Psoas muscle (tissue), 8 donors: ENCODE results near the gene UBAC2. TPM values are rescaled to one million over a fixed set of nuclear protein-coding genes. Genes with fewer than 3 reads are reported as not detected.

ENCODE experiments used
- ATAC-seq, 4 donors: fragments of 200-7000 bp; cut with Tn5 transposase; one replicate each; pipeline ENCODE4 v1.9.1; 2020; ENCODE audit warnings: moderate library complexity in 3 of 4, mild to moderate bottlenecking in 2 of 4
- DNase-seq, 2 donors: peaks; one replicate each; pipeline ENCODE4 v3.0.0-alpha.2; 2020
- H3K27ac ChIP-seq: fragments of 200-600 bp; one replicate; pipeline ENCODE4 v1.8.0; 2022
- H3K27me3 ChIP-seq, 3 donors: fragments of 200-600 bp in 1 of 3; one replicate each; pipeline versions ENCODE4 v1.6.1 to v1.8.0; 2013 to 2022; ENCODE audit warnings: low read length in 2 of 3, mild to moderate bottlenecking in 2 of 3, moderate library complexity in 1 of 3; ENCODE audit not compliant: insufficient read depth in 3 of 3
- H3K36me3 ChIP-seq, 2 donors: fragments of 200-600 bp in 1 of 2; one replicate each; pipeline versions ENCODE4 v1.6.1 to v1.8.0; 2013 to 2022; ENCODE audit warnings: low read depth in 1 of 2, mild to moderate bottlenecking in 1 of 2, moderate library complexity in 1 of 2; ENCODE audit not compliant: insufficient read depth in 1 of 2
- H3K4me1 ChIP-seq: fragments of 200-600 bp; one replicate; pipeline ENCODE4 v1.8.0; 2022
- H3K4me3 ChIP-seq: fragments of 200-600 bp; one replicate; pipeline ENCODE4 v1.8.0; 2022; ENCODE audit warnings: mild to moderate bottlenecking
- H3K9me3 ChIP-seq: fragments of 200-600 bp; one replicate; pipeline ENCODE4 v1.8.0; 2022
- CTCF ChIP-seq: fragments of 200-600 bp; IDR thresholded peaks from one replicate; pipeline ENCODE4 v1.8.0; 2022; ENCODE audit warnings: antibody characterized with exemption
- WGBS, 3 donors: extraction: QIAGEN DNeasy Blood & Tissue Kit; methylation state at CpG; one replicate each; pipeline versions ENCODE4 v1.1.6 to v1.1.7; 2013; 5-methylcytosine and 5-hydroxymethylcytosine counted together
- intact Hi-C, 2 donors: fragments of 100-400 bp; cut with DNase I; formaldehyde crosslinking; loops; one replicate each; pipeline versions ENCODE4 v1.11.0 to v1.14.2; 2022
- polyA plus RNA-seq, 3 donors: library from polyadenylated mRNA; stranded (reverse); fragments of 200-250 nt; gene quantifications; one replicate each; pipeline ENCODE4 v1.2.3, GENCODE V29; 2013
- total RNA-seq, 4 donors: library from RNA; stranded (reverse); fragmentation: NEBNext Ultra II Directional in 2 of 4; extraction: Animal tissue kit (Norgen Biotek cat#: 25700) in 2 of 4; gene quantifications; one replicate each; pipeline versions ENCODE4 v1.2.1 to v1.2.4, GENCODE V29; 2021 to 2023
- donor health status: healthy with polysubstance abuse.
- donor health status: DM: no; HTN: no; CAD: no; lungs with moderate emphysema.
- donor health status: Bipolar disorder and iron deficiency.
- donor health status: healthy.
- donor health status: DM: yes; HTN: yes; CAD: no.
- donor health status: DM: no; HTN: no; CAD: no.
- donor health status: DM: no; HTN: no; CAD: no.
- donor health status: DM: yes; HTN: yes; CAD: no.

Gene UBAC2
- total and polyA plus RNA-seq, 7 donors = 54.1 to 97.1 (median 71.7) TPM

DNA sequence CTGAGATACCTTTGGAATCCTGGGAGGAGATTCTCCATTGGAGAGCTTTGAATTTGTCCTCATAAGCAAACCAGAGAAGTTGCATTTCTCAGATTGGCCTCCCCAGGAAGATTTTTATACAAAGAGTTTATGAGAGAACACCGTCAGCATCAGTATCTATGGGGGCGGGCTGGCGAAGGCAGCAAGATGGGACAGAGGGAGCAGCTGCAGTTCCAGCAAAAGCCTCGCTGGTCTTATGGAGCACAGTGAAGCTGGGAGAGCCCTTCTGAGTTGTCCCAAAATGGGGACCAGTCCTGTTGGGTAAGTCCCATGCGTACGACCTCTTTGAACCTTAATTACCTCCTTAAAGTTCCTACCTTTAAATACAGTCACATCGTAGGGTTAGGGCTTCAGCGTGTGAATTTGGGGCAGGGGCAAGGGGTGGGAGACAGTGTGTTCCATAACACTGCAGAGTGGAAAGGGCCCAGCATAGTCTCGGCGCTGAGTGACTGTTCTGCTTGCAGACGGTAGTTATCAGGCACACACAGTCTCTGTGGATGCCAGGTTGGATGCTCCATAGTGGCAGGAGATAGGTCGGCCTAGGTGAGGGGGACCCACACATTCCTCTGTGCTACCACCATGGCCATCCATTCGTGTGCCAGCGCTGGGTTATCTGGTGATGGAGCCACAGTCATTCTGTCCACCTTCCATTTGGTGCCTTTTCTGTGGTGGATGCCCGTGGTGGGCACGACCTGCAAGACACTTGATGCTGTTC, 141.5 kb downstream of the UBAC2 start:
- intact Hi-C loops = no loop called here
- Histone ChIP-seq H3K27me3 (no peaks in the 10 kb centered on the region), H3K27ac (no peak overlapping the region), H3K9me3 (no peaks in the 10 kb centered on the region), H3K36me3 (peaks cover 3 to 66% of the 10 kb centered on the region in 2 donors), H3K4me3 (no peak overlapping the region), H3K4me1 (no peaks in the 10 kb centered on the region)
- no peak for TF ChIP-seq CTCF
- 95 to 99% (median 96%) methylated on average over 16 of the region's 16 CpGs for WGBS, 3 donors
- no peak for DNase-seq
- no peak for ATAC-seq

DNA sequence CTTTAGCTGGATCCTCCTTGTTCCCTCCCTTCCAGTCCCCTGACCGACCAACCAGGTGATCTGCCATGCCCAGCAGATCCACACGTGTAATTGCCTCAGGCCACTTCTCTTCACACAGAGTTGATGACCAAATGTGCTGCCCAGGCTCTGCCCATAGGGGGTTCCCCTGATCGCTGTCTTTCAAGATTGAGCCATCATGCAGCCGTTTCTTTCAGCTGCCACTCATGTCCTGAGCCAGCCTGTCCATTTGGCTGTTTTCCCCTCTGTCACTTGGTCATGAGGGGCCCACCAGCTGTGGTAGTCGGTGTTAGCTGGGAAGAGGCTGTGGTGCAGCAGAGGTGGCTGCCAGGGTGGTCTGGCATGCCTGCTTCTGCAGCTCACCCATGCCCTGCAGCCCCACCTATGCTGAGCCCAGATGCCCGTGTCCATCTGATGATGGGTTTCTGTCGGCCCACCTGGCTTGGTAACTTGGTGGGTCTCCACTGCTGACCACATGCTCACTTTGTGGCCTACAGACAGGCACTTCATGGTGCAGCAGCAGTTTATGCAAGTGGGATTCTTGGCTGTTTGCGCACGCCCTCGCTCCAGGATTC, 142.2 kb downstream of the UBAC2 start:
- Histone ChIP-seq H3K4me1 (no peaks in the 10 kb centered on the region), H3K27ac (no peak overlapping the region), H3K4me3 (no peak overlapping the region), H3K27me3 (no peaks in the 10 kb centered on the region), H3K36me3 (peaks cover 3 to 71% of the 10 kb centered on the region in 2 donors), H3K9me3 (no peaks in the 10 kb centered on the region)
- TF ChIP-seq CTCF = no peak
- intact Hi-C loops = no loop called here
- no peak for DNase-seq
- 60 to 71% (median 62%) methylated on average over 10 of the region's 10 CpGs for WGBS, 3 donors
- ATAC-seq = peak in 3 of 4 donors; percentile 16 to 31 (median 25)

DNA sequence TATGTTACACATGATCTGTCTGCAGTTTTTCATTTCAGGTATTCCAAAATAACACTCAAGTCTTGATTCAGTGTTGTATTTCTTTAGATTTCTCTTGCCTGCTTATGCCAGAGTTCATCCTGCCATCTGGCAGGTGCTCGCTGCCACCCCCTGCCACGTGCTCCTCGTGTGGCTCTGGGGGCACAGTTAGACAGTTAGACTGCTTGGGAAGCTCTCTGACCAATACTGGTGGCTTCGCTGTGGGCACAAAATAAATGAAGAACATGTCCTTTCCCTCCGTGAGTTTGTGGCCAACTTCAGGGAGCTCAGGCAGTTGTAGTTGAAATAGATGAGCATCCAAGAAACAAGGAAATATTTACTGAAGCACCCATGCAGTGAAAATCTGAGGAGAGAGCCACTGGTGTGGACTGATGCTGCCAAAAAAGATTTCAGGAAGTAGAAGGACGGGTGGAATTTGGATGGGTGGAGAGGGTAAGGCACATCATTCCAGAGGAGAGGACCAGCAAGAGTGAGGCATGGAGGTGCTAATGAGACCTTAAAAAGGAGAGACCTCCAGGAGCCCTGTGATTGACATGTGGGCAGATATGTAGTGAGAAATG, 144.1 kb downstream of the UBAC2 start:
- H3K27me3 ChIP-seq = no peaks in the 10 kb centered on the region
- no peak overlapping the region for H3K27ac ChIP-seq
- intact Hi-C loops = no loop called here
- H3K4me3 ChIP-seq = no peak overlapping the region
- H3K9me3 ChIP-seq = no peaks in the 10 kb centered on the region
- H3K4me1 ChIP-seq = no peaks in the 10 kb centered on the region
- H3K36me3 ChIP-seq = peaks cover 3 to 85% of the 10 kb centered on the region in 2 donors
- DNase-seq (no peak), ATAC-seq (no peak)
- WGBS, 3 donors = 75 to 84% (median 80%) methylated on average over 6 of the region's 6 CpGs
- no peak for TF ChIP-seq CTCF

DNA sequence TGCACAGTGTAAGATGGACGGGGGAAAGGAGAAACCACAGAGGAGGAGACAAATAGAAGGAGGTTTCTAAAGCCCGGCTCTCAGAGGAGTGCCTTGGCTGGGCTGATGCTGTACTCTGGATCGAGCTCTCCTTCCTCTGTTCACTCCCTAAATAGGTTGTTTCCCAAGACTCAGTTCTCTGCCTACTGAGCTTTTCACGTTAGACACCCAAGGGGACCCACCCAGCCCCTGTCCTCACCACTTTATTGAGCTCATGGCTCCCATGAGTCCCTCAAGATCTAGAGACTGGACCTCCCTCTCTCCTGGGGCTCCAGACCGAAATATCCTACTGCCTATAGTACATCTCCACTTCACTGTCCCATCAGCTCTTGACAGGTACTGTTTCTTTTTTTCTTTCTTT, 144.7 kb downstream of the UBAC2 start:
- TF ChIP-seq CTCF = no peak
- WGBS, 3 donors = 89 to 93% (median 89%) methylated on average over 5 of the region's 5 CpGs
- Histone ChIP-seq H3K9me3 (no peaks in the 10 kb centered on the region), H3K36me3 (peaks cover 3 to 89% of the 10 kb centered on the region in 2 donors), H3K27ac (no peak overlapping the region), H3K27me3 (no peaks in the 10 kb centered on the region), H3K4me3 (no peak overlapping the region), H3K4me1 (no peaks in the 10 kb centered on the region)
- DNase-seq = peak in 1 of 2 donors; percentile 35
- intact Hi-C loops = no loop called here
- no peak for ATAC-seq
